BE2C (cell line): ENCODE measurements around the gene CORO1C.

Experiments used
- DNase-seq: peaks from one replicate; pipeline ENCODE4 v3.0.0-alpha.2; 2020
- H3K27me3 ChIP-seq: fragments of 250-450 bp; sonication (Bioruptor Pico); 2 replicates; pipeline ENCODE4 v1.5.1; 2020; ENCODE audit warnings: mild to moderate bottlenecking
- H3K36me3 ChIP-seq: fragments of 250-450 bp; sonication (Bioruptor Pico); 2 replicates; pipeline ENCODE4 v1.5.1; 2020; ENCODE audit warnings: mild to moderate bottlenecking
- H3K4me1 ChIP-seq: fragments of 250-450 bp; sonication (Bioruptor Pico); 2 replicates; pipeline ENCODE4 v1.5.1; 2020
- H3K4me3 ChIP-seq: 2 replicates; pipeline ENCODE4 v1.5.1; 2011; ENCODE audit warnings: low read depth, low read length
- H3K9me3 ChIP-seq: fragments of 250-450 bp; sonication (Bioruptor Pico); 2 replicates; pipeline ENCODE4 v1.5.1; 2020
- CTCF ChIP-seq: IDR thresholded peaks from 2 replicates; pipeline ENCODE4 v1.5.1; 2012; ENCODE audit warnings: mild to moderate bottlenecking, low read depth, low read length

Gene CORO1C

DNA sequence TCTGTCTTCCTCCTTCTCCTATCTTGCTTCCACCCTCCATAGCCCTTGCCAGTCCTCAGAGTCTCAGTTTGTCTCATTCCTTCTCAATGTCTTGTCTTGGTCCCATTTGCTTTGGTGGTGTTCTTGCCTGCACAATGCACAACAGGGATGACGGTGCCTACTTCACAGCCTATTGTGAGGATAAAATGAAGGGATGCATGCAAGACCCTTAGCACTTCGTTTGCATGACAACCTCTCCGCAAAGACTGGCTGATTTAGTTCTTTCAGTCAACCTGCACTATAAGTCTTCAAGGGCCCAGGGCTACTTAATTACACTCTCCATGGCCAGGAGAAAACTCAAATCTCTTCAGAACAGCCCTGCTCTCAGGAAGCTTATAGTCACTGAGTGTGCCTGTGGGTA is 106.1 kb downstream of the CORO1C start:
- no peak for TF ChIP-seq CTCF
- DNase-seq = no peak
- Histone ChIP-seq H3K27me3 (no peaks in the 10 kb centered on the region), H3K9me3 (no peaks in the 10 kb centered on the region), H3K4me1 (no peaks in the 10 kb centered on the region), H3K4me3 (no peak overlapping the region), H3K36me3 (no peaks in the 10 kb centered on the region)

GRCh38 chr12:108623577-108623976 is 107.7 kb downstream of the CORO1C start:
- no peak for DNase-seq
- no peak overlapping the region for H3K4me3 ChIP-seq
- H3K4me1 ChIP-seq = no peaks in the 10 kb centered on the region
- no peaks in the 10 kb centered on the region for H3K9me3 ChIP-seq
- H3K36me3 ChIP-seq = no peaks in the 10 kb centered on the region
- no peak for TF ChIP-seq CTCF
- H3K27me3 ChIP-seq = no peaks in the 10 kb centered on the region

- Histone ChIP-seq H3K36me3 (no peaks in the 10 kb centered on the region), H3K27me3 (no peaks in the 10 kb centered on the region), H3K4me3 (no peak overlapping the region), H3K9me3 (no peaks in the 10 kb centered on the region), H3K4me1 (no peaks in the 10 kb centered on the region)
- DNase-seq = no peak
- TF ChIP-seq CTCF = no peak
Measured at GRCh38 chr12:108622921-108623514, 108.3 kb downstream of the CORO1C start.

GRCh38 chr12:108622421-108622820 is 108.9 kb downstream of the CORO1C start:
- H3K36me3 ChIP-seq = no peaks in the 10 kb centered on the region
- no peaks in the 10 kb centered on the region for H3K4me1 ChIP-seq
- no peaks in the 10 kb centered on the region for H3K9me3 ChIP-seq
- no peak overlapping the region for H3K4me3 ChIP-seq
- DNase-seq = no peak
- H3K27me3 ChIP-seq = no peaks in the 10 kb centered on the region
- no peak for TF ChIP-seq CTCF

- Histone ChIP-seq H3K36me3 (no peaks in the 10 kb centered on the region), H3K4me1 (no peaks in the 10 kb centered on the region)
- no peak for DNase-seq
Measured at GRCh38 chr12:108621161-108621560, 110.2 kb downstream of the CORO1C start.

More at GRCh38 chr12:108621161-108621560, 110.2 kb downstream of the CORO1C start:
- Histone ChIP-seq H3K4me3 (no peak overlapping the region), H3K9me3 (no peaks in the 10 kb centered on the region), H3K27me3 (no peaks in the 10 kb centered on the region)
- no peak for TF ChIP-seq CTCF
